Measurements from ENCODE around the gene DEPDC7.

GRCh38 chr11:33028537-33028914 lies 12.8 kb downstream of the DEPDC7 start:
- TF ChIP-seq EZH2 (IDR thresholded peaks at IDR 0.05; ENCODE audit: borderline replicate concordance) (no peak), EZH2phosphoT487 (IDR thresholded peaks at IDR 0.05; ENCODE audit: low read depth, severe bottlenecking, unreplicated experiment) (no peak)
- TF ChIP-seq, protein P1, sequence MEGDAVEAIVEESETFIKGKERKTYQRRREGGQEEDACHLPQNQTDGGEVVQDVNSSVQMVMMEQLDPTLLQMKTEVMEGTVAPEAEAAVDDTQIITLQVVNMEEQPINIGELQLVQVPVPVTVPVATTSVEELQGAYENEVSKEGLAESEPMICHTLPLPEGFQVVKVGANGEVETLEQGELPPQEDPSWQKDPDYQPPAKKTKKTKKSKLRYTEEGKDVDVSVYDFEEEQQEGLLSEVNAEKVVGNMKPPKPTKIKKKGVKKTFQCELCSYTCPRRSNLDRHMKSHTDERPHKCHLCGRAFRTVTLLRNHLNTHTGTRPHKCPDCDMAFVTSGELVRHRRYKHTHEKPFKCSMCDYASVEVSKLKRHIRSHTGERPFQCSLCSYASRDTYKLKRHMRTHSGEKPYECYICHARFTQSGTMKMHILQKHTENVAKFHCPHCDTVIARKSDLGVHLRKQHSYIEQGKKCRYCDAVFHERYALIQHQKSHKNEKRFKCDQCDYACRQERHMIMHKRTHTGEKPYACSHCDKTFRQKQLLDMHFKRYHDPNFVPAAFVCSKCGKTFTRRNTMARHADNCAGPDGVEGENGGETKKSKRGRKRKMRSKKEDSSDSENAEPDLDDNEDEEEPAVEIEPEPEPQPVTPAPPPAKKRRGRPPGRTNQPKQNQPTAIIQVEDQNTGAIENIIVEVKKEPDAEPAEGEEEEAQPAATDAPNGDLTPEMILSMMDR (IDR thresholded peaks at IDR 0.05; ENCODE audit: poor library complexity), result no peak
